ENCODE results near the gene FBRS. TPM values are rescaled to one million over a fixed set of nuclear protein-coding genes. Genes with fewer than 3 reads are reported as not detected.

The FBRS gene
- total RNA-seq, 5 donors from 2014 or later (not counting 1 experiment from before 2014, with no cell fraction given) = 159 to 186 (median 167) TPM

GRCh38 chr16:30637944-30638343, 20.3 kb upstream of the FBRS start:
- Histone ChIP-seq H3K9me3 (no peaks in the 10 kb centered on the region), H3K27me3 (replicated peaks in 1 of 2; ENCODE audit: control insufficient read depth in 2 of 2, extremely low read depth in 1 of 2, insufficient read depth in 2 of 2, low read length in 1 of 2) (peaks cover 0 to 2% of the 10 kb centered on the region in 2 experiments), H3K27ac (ENCODE audit: low read length) (no peak overlapping the region), H3K36me3 (ENCODE audit: control insufficient read depth in 2 of 2, extremely low read depth in 1 of 2, insufficient read depth in 1 of 2, low read length in 1 of 2) (no peaks in the 10 kb centered on the region), H3K4me3 (ENCODE audit: control insufficient read depth in 1 of 2, extremely low read depth in 1 of 2, low read length in 1 of 2) (no peak overlapping the region), H3K4me1 (ENCODE audit: control insufficient read depth in 1 of 2, extremely low read depth in 1 of 2, insufficient read depth in 2 of 2, low read length in 2 of 2) (peaks cover 2 to 19% of the 10 kb centered on the region in 2 experiments)
- Mint-ChIP-seq H3K36me3 (no peaks in the 10 kb centered on the region), H3K4me1 (peaks cover 16 to 18% (median 17%) of the 10 kb centered on the region in 3 donors), H3K4me3 (no peak overlapping the region), H3K27ac (no peak overlapping the region), H3K9me3 (no peaks in the 10 kb centered on the region), H3K27me3 (no peaks in the 10 kb centered on the region)
- ATAC-seq (replicated peaks in 1 of 4) (no peak), DNase-seq (peak in 2 of 35 experiments; percentile 18 to 64)
- WGBS (ENCODE audit: insufficient coverage) = no CpG with 5 or more reads among the region's 1 CpG
- ChIA-PET POLR2A (no interaction called here), CTCF (interaction anchor here (0.6 to 1.1 kb wide), 2 partner anchors 70 to 201 kb away, joined by 3 to 6 read pairs; no protein-coding TSS in a partner anchor)

- WGBS (ENCODE audit: insufficient coverage) = 100% methylated on average over 1 of the region's 3 CpGs
- Histone ChIP-seq H3K27ac (ENCODE audit: low read length) (no peak overlapping the region), H3K4me3 (ENCODE audit: control insufficient read depth in 1 of 2, extremely low read depth in 1 of 2, low read length in 1 of 2) (no peak overlapping the region), H3K27me3 (replicated peaks in 1 of 2; ENCODE audit: control insufficient read depth in 2 of 2, extremely low read depth in 1 of 2, insufficient read depth in 2 of 2, low read length in 1 of 2) (peaks cover 0 to 2% of the 10 kb centered on the region in 2 experiments), H3K36me3 (ENCODE audit: control insufficient read depth in 2 of 2, extremely low read depth in 1 of 2, insufficient read depth in 1 of 2, low read length in 1 of 2) (no peaks in the 10 kb centered on the region), H3K9me3 (no peaks in the 10 kb centered on the region), H3K4me1 (ENCODE audit: control insufficient read depth in 1 of 2, extremely low read depth in 1 of 2, insufficient read depth in 2 of 2, low read length in 2 of 2) (no peaks in the 10 kb centered on the region)
- ChIA-PET CTCF (interaction anchor here in 1 of 2 donors (0.5 kb wide), 1 partner anchor 541 kb away, joined by 4 read pairs; no protein-coding TSS in a partner anchor), POLR2A (interaction anchor here in 1 of 2 donors (0.7 kb wide), 1 partner anchor 26 kb away, joined by 3 read pairs; no protein-coding TSS in a partner anchor)
- Mint-ChIP-seq H3K36me3 (no peaks in the 10 kb centered on the region), H3K27ac (no peak overlapping the region), H3K9me3 (no peaks in the 10 kb centered on the region), H3K27me3 (no peaks in the 10 kb centered on the region), H3K4me1 (no peaks in the 10 kb centered on the region), H3K4me3 (no peak overlapping the region)
- ATAC-seq (replicated peaks in 1 of 4) (no peak), DNase-seq (no peak)
These were observed 16.8 kb upstream of the FBRS start for GRCh38 chr16:30641378-30641982.

- DNase-seq = no peak
These were observed 13.8 kb upstream of the FBRS start for GRCh38 chr16:30644334-30644830.

GRCh38 chr16:30645727-30646126, 12.5 kb upstream of the FBRS start:
- Mint-ChIP-seq H3K4me1 (peaks cover 10 to 11% (median 10%) of the 10 kb centered on the region in 3 donors), H3K9me3 (no peaks in the 10 kb centered on the region), H3K36me3 (peaks cover 2% of the 10 kb centered on the region), H3K27me3 (no peaks in the 10 kb centered on the region), H3K4me3 (no peak overlapping the region), H3K27ac (no peak overlapping the region)
- Histone ChIP-seq H3K9me3 (no peaks in the 10 kb centered on the region), H3K27me3 (replicated peaks in 1 of 2; ENCODE audit: control insufficient read depth in 2 of 2, extremely low read depth in 1 of 2, insufficient read depth in 2 of 2, low read length in 1 of 2) (no peaks in the 10 kb centered on the region), H3K27ac (ENCODE audit: low read length) (no peak overlapping the region), H3K4me1 (ENCODE audit: control insufficient read depth in 1 of 2, extremely low read depth in 1 of 2, insufficient read depth in 2 of 2, low read length in 2 of 2) (peaks cover 0 to 12% of the 10 kb centered on the region in 2 experiments), H3K4me3 (ENCODE audit: control insufficient read depth in 1 of 2, extremely low read depth in 1 of 2, low read length in 1 of 2) (no peak overlapping the region), H3K36me3 (ENCODE audit: control insufficient read depth in 2 of 2, extremely low read depth in 1 of 2, insufficient read depth in 1 of 2, low read length in 1 of 2) (no peaks in the 10 kb centered on the region)
- ATAC-seq (replicated peaks in 1 of 4) = no peak
- ChIA-PET CTCF (no interaction called here), POLR2A (no interaction called here)
- WGBS (ENCODE audit: insufficient coverage) = 85% methylated on average over 5 of the region's 6 CpGs
- DNase-seq = no peak

More at GRCh38 chr16:30644334-30644830, 13.8 kb upstream of the FBRS start:
- ChIA-PET POLR2A (interaction anchor here in 1 of 2 donors (0.7 kb wide), 1 partner anchor 25 kb away, joined by 3 read pairs; no protein-coding TSS in a partner anchor), CTCF (interaction anchor here in 1 of 2 donors (1.1 kb wide), 1 partner anchor 15 kb away, joined by 3 read pairs; no protein-coding TSS in a partner anchor)
- ATAC-seq (replicated peaks in 1 of 4) = no peak
- Mint-ChIP-seq H3K4me3 (no peak overlapping the region), H3K27me3 (no peaks in the 10 kb centered on the region), H3K4me1 (peaks cover 0 to 2% (median 0%) of the 10 kb centered on the region in 3 donors), H3K27ac (no peak overlapping the region), H3K9me3 (no peaks in the 10 kb centered on the region), H3K36me3 (no peaks in the 10 kb centered on the region)
- Histone ChIP-seq H3K9me3 (no peaks in the 10 kb centered on the region), H3K36me3 (ENCODE audit: control insufficient read depth in 2 of 2, extremely low read depth in 1 of 2, insufficient read depth in 1 of 2, low read length in 1 of 2) (no peaks in the 10 kb centered on the region), H3K4me3 (ENCODE audit: control insufficient read depth in 1 of 2, extremely low read depth in 1 of 2, low read length in 1 of 2) (no peak overlapping the region), H3K27ac (ENCODE audit: low read length) (no peak overlapping the region), H3K27me3 (replicated peaks in 1 of 2; ENCODE audit: control insufficient read depth in 2 of 2, extremely low read depth in 1 of 2, insufficient read depth in 2 of 2, low read length in 1 of 2) (peaks cover 0 to 2% of the 10 kb centered on the region in 2 experiments), H3K4me1 (ENCODE audit: control insufficient read depth in 1 of 2, extremely low read depth in 1 of 2, insufficient read depth in 2 of 2, low read length in 2 of 2) (peaks cover 0 to 3% of the 10 kb centered on the region in 2 experiments)
- 90% methylated on average over 3 of the region's 4 CpGs for WGBS (ENCODE audit: insufficient coverage)

GRCh38 chr16:30647274-30647571, 11.0 kb upstream of the FBRS start:
- no peaks in the 10 kb centered on the region for H3K27me3 ChIP-seq (replicated peaks in 1 of 2; ENCODE audit: control insufficient read depth in 2 of 2, extremely low read depth in 1 of 2, insufficient read depth in 2 of 2, low read length in 1 of 2)
- ATAC-seq (replicated peaks in 1 of 4) = no peak
- Mint-ChIP-seq H3K4me3 (no peak overlapping the region), H3K4me1 (peaks cover 18 to 21% (median 18%) of the 10 kb centered on the region in 3 donors), H3K36me3 (peaks cover 2% of the 10 kb centered on the region), H3K9me3 (no peaks in the 10 kb centered on the region), H3K27ac (no peak overlapping the region), H3K27me3 (no peaks in the 10 kb centered on the region)
- POLR2A ChIA-PET = interaction anchor here in 1 of 2 donors (0.8 kb wide), 1 partner anchor 54 kb away, joined by 7 read pairs; no protein-coding TSS in a partner anchor
- no CpG with 5 or more reads among the region's 1 CpG for WGBS (ENCODE audit: insufficient coverage)
- H3K4me3 ChIP-seq (ENCODE audit: control insufficient read depth in 1 of 2, extremely low read depth in 1 of 2, low read length in 1 of 2) = no peak overlapping the region
- peaks cover 4 to 20% of the 10 kb centered on the region in 2 experiments for H3K4me1 ChIP-seq (ENCODE audit: control insufficient read depth in 1 of 2, extremely low read depth in 1 of 2, insufficient read depth in 2 of 2, low read length in 2 of 2)
- CTCF ChIA-PET = no interaction called here
- DNase-seq = no peak
- no peaks in the 10 kb centered on the region for H3K9me3 ChIP-seq
- H3K36me3 ChIP-seq (ENCODE audit: control insufficient read depth in 2 of 2, extremely low read depth in 1 of 2, insufficient read depth in 1 of 2, low read length in 1 of 2) = peaks cover 0 to 5% of the 10 kb centered on the region in 2 donors
- H3K27ac ChIP-seq (ENCODE audit: low read length) = no peak overlapping the region

GRCh38 chr16:30649725-30650368, 8.4 kb upstream of the FBRS start:
- peak overlapping the region; percentile 92 to 100 (median 98) for H3K4me3 Mint-ChIP-seq
- H3K4me1 Mint-ChIP-seq = peaks cover 27 to 29% (median 27%) of the 10 kb centered on the region in 3 donors
- POLR2A ChIA-PET = interaction anchor here (0.6 to 0.7 kb wide), 5 partner anchors 14 to 1711 kb away, joined by 3 to 9 read pairs (median 3); partner anchors contain the start of gene ZNF764 (in 1 of the 2)
- no peaks in the 10 kb centered on the region for H3K27me3 Mint-ChIP-seq
- Histone ChIP-seq H3K36me3 (ENCODE audit: control insufficient read depth in 2 of 2, extremely low read depth in 1 of 2, insufficient read depth in 1 of 2, low read length in 1 of 2) (peaks cover 7 to 31% of the 10 kb centered on the region in 2 donors), H3K4me1 (ENCODE audit: control insufficient read depth in 1 of 2, extremely low read depth in 1 of 2, insufficient read depth in 2 of 2, low read length in 2 of 2) (peaks cover 4 to 28% of the 10 kb centered on the region in 2 experiments), H3K4me3 (ENCODE audit: control insufficient read depth in 1 of 2, extremely low read depth in 1 of 2, low read length in 1 of 2) (peak overlapping the region; percentile 93 to 99), H3K9me3 (no peaks in the 10 kb centered on the region), H3K27me3 (replicated peaks in 1 of 2; ENCODE audit: control insufficient read depth in 2 of 2, extremely low read depth in 1 of 2, insufficient read depth in 2 of 2, low read length in 1 of 2) (no peaks in the 10 kb centered on the region), H3K27ac (ENCODE audit: low read length) (peak overlapping the region; percentile 98)
- DNase-seq = peak in 16 of 35 experiments; percentile 20 to 59 (median 28)
- H3K36me3 Mint-ChIP-seq = peaks cover 11% of the 10 kb centered on the region
- peak in 3 of 4 experiments; percentile 0 to 2 (median 2) for ATAC-seq (replicated peaks in 1 of 4)
- H3K9me3 Mint-ChIP-seq = no peaks in the 10 kb centered on the region
- H3K27ac Mint-ChIP-seq = peak overlapping the region; percentile 98 to 99
- 54% methylated on average over 20 of the region's 22 CpGs for WGBS (ENCODE audit: insufficient coverage)
- CTCF ChIA-PET = interaction anchor here in 1 of 2 donors (0.6 to 2.2 kb wide), 11 partner anchors 9 to 809 kb away, joined by 3 to 8 read pairs (median 6); partner anchors contain the start of genes DCTPP1 and FBRS

Data from T-cell (primary cell).